T-helper 1 cell (primary cell): ENCODE results near the gene PRSS23.

Experiments
- DNase-seq, 5 donors: peaks; one replicate each; pipeline ENCODE4 v3.0.0-alpha.2; 2012 to 2020

The PRSS23 gene

GRCh38 chr11:86790867-86791849 is 9.2 kb upstream of the PRSS23 start:
- no peak for DNase-seq

- DNase-seq: no peak
Observed at GRCh38 chr11:86792150-86792549, 8.2 kb upstream of the PRSS23 start.

GRCh38 chr11:86793307-86793706 is 7.0 kb upstream of the PRSS23 start:
- DNase-seq: no peak

- DNase-seq: no peak
Observed at GRCh38 chr11:86795511-86795910, 4.8 kb upstream of the PRSS23 start.

- no peak for DNase-seq
Observed at GRCh38 chr11:86795949-86796348, 4.4 kb upstream of the PRSS23 start.

- no peak for DNase-seq
Observed at GRCh38 chr11:86797133-86797532, 3.2 kb upstream of the PRSS23 start.

- DNase-seq: no peak
Observed at GRCh38 chr11:86798988-86799387, 1.4 kb upstream of the PRSS23 start.

GRCh38 chr11:86799680-86800075 is 664 bp upstream of the PRSS23 start:
- DNase-seq: no peak

GRCh38 chr11:86800960-86801272 is 574 bp downstream of the PRSS23 start:
- no peak for DNase-seq

- DNase-seq: no peak
Observed at GRCh38 chr11:86801364-86801763, 1.0 kb downstream of the PRSS23 start.

- no peak for DNase-seq
Observed at GRCh38 chr11:86802146-86802545, 1.8 kb downstream of the PRSS23 start.

GRCh38 chr11:86802601-86803051 is 2.3 kb downstream of the PRSS23 start:
- DNase-seq: peak in 1 of 5 donors; percentile 66

- no peak for DNase-seq
Observed at GRCh38 chr11:86803136-86804045, 3.0 kb downstream of the PRSS23 start.

GRCh38 chr11:86804951-86805350 is 4.6 kb downstream of the PRSS23 start:
- DNase-seq: no peak

- DNase-seq: peak in 1 of 5 donors; percentile 93
Observed at GRCh38 chr11:86805873-86806310, 5.5 kb downstream of the PRSS23 start.

GRCh38 chr11:86806903-86807302 is 6.6 kb downstream of the PRSS23 start:
- no peak for DNase-seq

GRCh38 chr11:86807360-86807759 is 7.0 kb downstream of the PRSS23 start:
- DNase-seq: no peak

GRCh38 chr11:86809561-86809960 is 9.2 kb downstream of the PRSS23 start:
- DNase-seq: no peak

GRCh38 chr11:86810288-86810687 is 9.9 kb downstream of the PRSS23 start:
- DNase-seq: no peak

GRCh38 chr11:86811637-86812321 is 11.4 kb downstream of the PRSS23 start:
- no peak for DNase-seq

GRCh38 chr11:86812322-86812670 is 12.0 kb downstream of the PRSS23 start:
- no peak for DNase-seq

- DNase-seq: peak in 1 of 5 donors; percentile 18
Observed at GRCh38 chr11:86812981-86813380, 12.6 kb downstream of the PRSS23 start.

- DNase-seq: no peak
Observed at GRCh38 chr11:86814775-86815174, 14.4 kb downstream of the PRSS23 start.
